GM12801 (cell line): ENCODE measurements around the gene PDIA2.

Experiments
- CTCF ChIP-seq: IDR thresholded peaks from one replicate; pipeline ENCODE4 v1.5.1; 2011; ENCODE audit warnings: control low read depth; ENCODE audit not compliant: insufficient read length; ENCODE audit errors: extremely low read depth

PDIA2 gene

GRCh38 chr16:301950-302349 lies 19.0 kb downstream of the PDIA2 start:
- TF ChIP-seq CTCF: no peak

- TF ChIP-seq CTCF: no peak
Measured at GRCh38 chr16:303760-304505, 21.0 kb downstream of the PDIA2 start.

GRCh38 chr16:305916-306626 lies 23.1 kb downstream of the PDIA2 start:
- TF ChIP-seq CTCF: no peak

GRCh38 chr16:306911-307370 lies 24.0 kb downstream of the PDIA2 start:
- no peak for TF ChIP-seq CTCF

- TF ChIP-seq CTCF: no peak
Measured at GRCh38 chr16:307691-308312, 24.8 kb downstream of the PDIA2 start.

GRCh38 chr16:309476-309875 lies 26.5 kb downstream of the PDIA2 start:
- TF ChIP-seq CTCF: no peak

GRCh38 chr16:311725-312124 lies 28.8 kb downstream of the PDIA2 start:
- no peak for TF ChIP-seq CTCF
